CD4-positive, alpha-beta T cell treated with Interleukin-12 subunit alpha and Interleukin-12 subunit beta, for 1 hour (primary cell): ENCODE data around the gene AFAP1L1.

Source experiments
- DNase-seq: peaks from one replicate; pipeline ENCODE4 v3.0.0-alpha.2; 2020

Gene AFAP1L1

DNA sequence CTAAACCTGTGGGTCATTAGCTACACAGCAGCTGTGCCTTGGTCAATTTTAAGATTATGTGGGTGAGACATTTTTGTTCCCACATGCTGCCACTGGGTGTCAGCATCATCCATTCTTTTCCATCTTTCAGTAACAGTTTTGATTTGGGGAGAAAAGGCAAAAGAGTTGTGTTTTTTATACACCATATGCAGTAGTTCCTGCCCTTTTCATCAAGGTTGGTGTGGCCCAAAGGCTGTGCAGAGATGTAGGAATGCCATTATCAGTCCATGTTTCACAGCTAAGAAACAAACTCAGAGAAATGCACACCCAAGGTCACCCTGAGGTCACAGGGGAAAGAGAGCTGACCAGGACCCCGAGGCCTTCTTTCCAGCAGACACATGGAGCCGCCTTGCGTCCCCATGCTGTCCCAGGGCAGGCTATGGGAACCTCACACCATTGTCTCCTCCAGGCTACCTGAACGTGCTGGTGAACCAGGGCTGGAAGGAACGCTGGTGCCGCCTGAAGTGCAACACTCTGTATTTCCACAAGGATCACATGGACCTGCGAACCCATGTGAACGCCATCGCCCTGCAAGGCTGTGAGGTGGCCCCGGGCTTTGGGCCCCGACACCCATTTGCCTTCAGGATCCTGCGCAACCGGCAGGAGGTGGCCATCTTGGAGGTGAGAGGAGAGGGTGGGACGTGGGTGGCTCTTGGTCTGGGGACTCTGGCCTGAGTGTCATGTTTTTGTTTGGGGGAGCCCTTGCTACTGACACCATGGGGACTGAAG is 45.8 kb downstream of the AFAP1L1 start:
- DNase-seq = peak; percentile 62

DNA sequence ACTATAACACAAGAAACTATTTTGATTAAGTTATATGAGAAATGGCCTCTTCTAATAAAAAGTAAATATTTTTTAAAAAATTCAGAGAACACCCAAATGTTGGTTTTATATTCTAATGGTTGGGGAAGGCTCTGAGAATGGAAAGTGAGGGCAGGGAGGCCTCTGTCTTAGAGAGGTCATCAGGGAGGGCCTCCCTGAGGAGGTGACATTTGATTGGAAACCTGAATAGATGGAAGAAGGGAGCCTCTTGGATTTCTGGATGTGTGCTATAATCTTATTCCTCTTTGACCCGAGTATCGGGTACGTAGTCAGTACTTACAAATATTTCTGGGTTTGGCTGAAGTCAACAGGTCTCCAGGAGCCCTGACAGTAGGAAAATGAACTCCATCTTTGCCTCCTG is 47.5 kb downstream of the AFAP1L1 start:
- no peak for DNase-seq

DNA sequence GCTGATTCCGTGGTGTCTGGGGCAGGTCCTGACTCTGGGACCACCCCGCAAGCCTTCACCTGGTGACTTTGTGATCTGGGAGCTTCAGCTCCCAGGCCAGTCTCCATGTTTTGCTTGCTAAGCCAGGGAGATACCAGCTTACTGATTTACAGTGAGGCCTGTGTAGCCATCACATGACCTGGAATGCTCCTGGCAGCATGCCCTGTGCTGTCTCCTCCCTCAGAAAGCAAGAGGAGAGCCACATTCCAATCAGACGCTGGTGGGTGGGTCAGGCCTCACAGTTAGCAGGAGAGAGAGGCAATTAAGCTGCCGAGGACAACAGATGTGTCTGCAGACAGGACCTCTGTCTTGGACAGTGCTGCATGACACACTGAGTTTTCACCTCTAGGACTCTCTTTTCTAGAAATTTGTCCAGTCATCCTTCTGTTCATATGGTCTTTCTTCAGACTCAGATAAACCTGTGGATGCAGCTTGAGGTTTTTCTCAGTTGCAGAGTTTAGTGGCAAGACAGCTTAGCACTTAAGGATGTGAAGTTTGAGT is 49.2 kb downstream of the AFAP1L1 start:
- no peak for DNase-seq

DNA sequence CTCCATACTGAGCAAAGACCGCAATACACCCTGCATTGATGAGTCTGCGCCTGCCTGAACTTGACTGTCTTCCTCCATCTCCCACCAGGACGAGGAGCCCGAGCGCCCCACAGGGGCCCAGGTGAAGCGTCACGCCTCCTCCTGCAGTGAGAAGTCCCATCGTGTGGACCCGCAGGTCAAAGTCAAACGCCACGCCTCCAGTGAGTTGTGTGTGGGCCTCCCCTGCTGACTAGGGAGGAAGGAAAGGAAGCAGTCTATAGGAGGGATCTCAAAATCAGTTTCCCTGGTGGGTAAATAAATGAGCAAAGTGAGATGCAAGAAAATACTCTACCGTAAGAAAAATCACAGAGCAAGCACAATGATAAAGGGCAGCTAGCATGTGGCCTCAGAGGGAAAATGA is 50.9 kb downstream of the AFAP1L1 start:
- DNase-seq = no peak

DNA sequence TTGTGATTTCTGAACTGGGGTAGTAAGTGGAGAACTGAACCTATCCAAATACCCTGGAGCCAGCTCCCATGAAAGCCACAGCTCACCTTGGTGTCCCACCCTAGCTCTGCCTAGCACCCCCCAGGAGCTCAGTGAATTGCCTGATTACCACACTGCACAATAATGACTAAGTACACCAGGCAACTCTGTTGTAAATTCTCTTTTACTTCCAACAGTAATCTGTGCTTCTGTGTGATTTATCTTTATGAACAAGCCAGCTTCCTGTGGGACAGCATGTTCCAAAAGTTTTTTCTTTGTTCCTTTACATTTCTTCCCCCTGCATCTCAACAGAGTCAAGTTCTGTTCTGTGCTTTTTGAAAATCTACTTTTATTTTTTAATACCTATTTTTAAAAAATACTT is 51.6 kb downstream of the AFAP1L1 start:
- DNase-seq = no peak

DNA sequence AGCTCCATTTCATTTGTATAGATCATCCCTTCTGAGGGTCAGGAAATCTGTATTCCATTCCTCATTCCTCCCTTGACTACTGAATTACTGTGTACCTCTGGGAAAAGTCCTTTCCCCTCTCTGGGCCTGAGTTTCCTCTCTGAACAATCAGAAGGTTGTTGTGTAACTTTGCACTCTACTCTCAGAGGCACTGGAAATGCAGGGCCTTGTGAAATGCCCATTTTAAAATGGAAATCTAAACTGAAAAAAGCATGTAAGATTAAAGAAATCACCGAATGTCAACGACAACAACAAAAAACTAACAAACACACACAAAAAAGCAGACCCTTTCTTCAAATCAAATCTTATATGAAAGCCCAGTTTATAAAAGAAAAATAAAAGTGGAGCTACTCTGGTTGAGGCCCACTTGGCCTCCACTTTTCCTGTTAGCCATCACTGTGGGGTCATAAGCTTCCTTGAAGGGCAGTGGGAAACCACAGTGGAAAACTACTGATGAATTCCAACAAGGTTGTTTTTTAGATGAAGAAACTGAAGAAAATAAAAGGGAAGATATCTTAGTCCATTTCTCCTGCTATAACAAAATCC is 52.1 kb downstream of the AFAP1L1 start:
- no peak for DNase-seq

DNA sequence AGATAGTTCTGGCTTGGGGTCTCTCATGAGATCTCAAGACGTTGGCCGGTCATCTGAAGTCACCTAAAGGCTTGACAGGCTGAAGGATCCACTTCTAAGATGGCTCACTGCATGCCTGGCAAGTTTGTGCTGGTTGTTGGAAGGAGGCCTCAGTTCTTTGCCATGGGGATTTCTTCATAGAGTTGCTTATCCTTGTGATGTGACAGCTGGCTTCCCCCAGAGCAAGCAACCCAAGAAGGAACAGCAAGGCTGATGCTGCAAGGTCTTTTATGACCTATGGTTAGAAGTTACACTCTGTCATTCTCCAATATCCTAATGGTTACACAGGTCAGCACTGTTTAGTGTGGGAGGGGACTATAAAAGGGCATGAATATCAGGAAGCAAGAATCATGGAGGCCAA is 53.0 kb downstream of the AFAP1L1 start:
- no peak for DNase-seq

DNA sequence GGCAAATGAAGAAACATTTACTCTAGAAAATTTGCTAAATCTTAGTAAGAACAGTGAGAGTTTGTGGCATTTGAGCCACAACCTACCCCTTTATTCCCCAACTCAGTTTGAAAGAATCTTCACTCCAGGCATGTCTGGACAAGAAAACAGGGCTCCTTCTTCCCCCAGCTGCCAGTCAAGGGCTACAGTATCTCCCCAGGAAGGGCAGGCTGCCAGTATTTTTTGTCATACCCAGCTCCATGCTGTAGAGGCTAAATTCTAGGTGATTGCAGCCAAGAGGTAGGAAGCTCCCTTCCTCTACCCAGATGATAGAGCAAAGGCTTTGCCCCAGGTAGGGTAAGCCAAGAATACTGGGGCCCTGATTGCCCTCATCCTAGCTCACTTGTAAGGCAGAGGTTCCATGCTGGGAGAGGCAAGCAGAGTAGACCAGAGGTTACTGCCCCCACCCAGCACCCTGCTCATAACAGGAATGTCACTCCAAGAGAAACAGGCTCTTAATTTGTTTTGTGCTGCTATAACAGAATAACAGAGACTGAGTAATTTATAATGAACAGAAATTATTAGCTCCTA is 53.6 kb downstream of the AFAP1L1 start:
- DNase-seq = no peak

DNA sequence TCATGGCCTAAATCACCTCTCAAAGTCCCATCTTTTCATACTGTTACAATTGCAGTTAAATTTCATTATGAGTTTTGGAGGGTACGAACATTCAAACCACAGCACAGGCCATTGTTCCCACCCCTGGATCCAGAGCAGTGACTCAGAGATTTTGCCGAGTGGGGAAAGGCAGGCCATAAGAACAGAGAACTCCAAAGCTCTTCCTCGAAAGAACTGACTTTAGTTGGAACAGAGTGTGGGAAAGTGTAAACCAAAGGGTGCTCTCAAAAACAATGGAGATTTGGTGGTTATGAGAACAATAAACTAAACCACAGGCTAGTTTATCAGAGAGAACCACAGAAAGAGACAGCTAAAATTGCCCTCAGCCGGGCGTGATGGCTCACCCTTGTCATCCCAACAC is 54.2 kb downstream of the AFAP1L1 start:
- DNase-seq = no peak

DNA sequence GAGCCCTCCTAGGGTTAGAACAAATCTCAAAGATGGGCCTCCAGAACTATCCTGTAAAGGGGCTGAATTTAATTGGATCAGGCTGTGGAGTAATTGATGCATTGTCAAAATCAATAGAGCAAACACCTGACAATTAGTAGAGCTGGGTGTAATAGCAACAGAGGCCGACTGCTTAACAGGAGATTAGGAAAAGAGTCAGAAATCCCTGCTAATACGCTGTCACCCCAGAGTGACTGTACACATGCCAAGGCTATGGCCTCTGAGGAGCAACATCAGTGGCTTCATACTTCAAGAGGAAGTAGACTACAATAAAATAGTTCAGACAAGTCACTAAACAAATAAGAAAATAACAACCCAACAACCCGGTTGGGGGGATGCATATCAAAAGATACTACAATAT is 55.0 kb downstream of the AFAP1L1 start:
- no peak for DNase-seq

DNA sequence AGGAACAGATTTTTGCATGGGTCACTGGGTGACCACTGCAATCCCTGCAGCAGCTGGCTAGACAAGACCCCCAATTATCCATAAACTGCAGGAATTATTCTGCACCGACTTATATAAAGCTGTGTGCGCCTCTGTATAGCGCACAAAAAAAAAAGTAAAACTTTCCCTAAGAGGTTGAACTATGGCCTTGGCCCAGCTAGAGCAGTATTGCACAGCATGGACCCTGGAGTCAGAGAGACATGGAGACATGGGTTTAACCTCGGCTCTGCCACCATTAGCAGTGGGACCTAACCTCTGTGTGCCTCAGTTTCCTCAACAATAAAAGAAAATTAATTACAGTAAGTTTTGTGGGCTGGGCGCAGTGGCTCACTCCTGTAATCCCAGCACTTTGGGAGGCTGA is 56.5 kb downstream of the AFAP1L1 start:
- DNase-seq = no peak

DNA sequence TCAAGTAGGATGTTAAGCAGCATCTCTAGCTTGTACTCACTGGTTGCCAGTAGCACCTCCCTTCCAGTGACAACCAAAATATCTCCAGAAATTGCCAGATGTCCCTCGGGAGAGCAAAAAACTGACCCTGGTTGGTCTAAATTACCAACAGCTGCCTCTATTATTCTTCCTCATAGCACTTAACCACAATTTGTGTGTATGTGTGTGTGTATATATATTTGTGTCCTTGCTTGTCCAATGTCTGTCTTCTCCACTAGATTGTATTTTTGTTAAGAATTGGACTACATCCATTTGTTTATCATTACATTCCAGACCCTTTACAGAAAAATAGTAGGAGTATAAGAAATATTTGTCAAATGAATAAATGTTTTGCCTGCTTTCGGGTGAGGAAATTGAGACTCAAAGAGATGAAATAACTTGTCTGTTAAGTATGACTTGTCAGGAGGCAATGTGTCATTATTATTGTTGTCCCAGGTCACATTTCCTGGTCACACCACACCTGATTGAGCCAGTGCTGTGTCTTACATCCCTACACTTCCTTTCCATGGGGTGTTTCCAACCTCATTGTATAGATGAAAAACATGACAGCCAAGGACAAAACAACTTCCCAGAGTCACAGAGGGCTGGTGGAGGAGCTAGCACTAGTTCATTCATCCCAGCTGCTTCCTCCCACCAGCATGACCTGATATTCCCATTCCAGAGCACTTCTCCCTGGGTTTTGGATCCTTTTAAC is 62.2 kb downstream of the AFAP1L1 start:
- no peak for DNase-seq

DNA sequence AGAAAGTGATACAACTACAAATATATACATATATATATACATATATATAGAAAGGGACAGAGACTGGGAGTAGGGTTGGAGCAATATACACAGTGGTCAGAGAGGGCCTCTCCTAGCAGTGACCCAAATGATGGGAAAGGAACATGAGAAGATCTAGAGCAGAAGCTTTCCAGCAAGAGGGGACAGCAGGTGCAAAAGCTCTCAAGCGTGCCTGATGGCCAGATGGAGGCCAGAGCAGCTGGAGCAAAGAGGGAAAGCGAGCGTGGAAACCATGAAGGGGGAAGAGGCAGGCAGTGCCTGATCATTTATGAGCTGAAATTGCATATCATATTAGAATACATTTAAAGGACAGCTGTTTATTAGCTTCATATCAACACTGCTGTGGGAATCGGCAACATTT is 66.1 kb downstream of the AFAP1L1 start:
- DNase-seq = no peak

DNA sequence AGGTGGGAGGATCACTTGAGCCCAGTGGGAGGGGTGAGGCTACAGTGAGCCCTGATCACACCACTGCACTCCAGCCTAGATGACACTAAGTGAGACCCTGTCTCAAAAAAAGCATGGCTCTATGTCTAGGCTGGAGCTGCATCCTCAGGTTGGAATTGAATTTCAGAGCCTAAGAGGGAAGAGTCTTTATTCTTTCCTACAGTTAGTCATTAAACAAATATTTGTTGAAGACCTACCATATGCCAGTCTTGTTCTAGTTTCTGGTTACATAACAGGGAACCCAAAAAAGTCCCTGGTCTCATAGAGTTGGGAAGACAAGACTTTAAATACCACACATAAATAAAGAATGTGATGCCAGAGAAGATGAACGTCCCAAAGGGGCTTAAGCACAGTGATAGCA is 66.7 kb downstream of the AFAP1L1 start:
- DNase-seq = no peak

DNA sequence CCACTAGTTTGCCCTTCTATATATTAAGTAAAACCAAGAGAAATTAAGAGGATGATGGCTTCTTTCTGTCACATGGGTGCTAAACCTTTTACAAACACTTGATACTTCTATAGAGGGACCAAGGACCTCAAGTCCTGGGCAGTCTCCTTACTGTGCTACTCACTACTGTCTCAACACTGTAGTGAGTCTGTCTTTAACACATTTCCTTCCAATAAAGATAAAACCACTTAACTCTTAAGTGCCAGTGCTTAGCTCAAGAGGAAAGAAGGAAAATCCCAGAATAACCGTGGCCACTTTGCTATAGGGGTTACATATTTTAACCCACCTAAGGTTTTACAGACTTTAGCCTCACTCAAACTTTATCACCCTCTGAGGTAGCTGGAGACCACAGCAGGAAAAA is 69.3 kb downstream of the AFAP1L1 start:
- no peak for DNase-seq

DNA sequence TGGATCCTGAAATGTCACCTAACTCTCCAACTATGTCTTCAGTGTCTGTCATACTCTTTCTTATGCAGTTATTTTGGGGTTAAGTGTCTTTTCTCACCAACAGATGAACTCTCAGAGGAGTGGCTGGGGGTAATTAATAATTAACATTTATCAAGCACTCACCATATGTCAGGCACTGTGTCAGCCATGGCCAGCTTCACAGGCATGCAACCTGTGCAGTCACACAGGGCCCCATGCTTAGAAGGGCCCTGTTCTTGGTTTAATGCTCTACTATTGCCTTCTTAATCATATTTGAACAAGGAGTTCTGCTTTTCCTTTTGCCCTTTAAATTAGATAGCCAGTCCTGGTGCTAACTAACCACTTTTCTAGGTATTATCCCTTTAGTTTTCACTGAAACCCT is 70.2 kb downstream of the AFAP1L1 start:
- DNase-seq = no peak

DNA sequence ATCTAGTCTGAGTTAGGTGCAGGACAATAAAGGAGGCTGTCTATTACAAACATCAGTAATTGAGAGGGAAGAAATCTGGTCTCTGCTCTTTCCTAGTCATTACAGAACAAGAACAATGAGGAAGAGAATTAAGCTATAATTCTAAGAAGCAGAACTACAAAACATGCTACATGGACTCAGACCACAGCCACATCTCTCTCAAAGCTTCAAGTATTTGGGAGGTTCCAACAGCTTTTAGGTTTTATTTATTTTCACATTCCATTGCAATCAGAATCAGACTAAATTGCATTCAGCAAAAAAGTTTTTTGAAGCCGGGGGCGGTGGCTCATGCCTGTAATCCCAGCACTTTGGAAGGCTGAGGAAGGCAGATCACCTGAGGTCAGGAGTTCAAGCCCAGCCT is 72.5 kb downstream of the AFAP1L1 start:
- DNase-seq = no peak

DNA sequence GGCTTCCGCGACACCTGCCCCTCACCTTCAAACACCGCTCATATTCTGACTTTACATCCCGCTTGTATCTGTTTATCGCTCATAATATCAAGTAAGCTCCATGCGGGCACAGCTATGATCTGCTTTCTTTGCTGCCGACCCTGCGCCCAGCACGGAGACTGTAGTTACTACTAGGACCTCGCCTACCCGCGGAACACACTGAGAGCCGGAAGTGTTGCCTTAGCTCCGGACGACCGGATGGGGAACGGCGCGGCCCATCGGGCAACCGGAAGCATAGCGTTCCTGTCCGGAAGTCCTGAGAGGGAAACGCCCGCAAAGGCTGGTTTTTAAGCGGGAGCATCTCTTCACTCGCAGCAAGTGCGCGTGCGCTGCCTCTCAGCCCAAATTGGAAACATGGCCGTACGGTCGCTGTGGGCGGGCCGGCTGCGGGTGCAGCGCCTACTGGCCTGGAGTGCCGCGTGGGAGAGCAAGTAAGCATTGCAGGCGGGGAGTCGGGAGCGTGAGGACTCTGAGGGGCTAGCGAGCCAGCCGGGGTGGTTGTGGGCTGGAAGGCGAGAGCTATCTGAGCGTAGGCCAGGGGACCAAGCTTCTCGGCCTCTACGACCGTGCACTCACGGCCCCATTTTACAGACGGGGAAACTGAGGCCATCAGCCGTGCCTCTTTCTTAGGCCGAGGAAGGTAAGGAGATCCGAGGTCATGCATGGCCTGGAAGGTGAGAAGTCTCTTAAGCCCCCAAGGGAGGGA is 73.7 kb downstream of the AFAP1L1 start, which contains the start of gene GRPEL2:
TSS of gene GRPEL2 (plus strand) at position 353 of the 745 bp plus-strand sequence. CDS start at position 394, 41 bp downstream.
- peak; percentile 91 for DNase-seq

DNA sequence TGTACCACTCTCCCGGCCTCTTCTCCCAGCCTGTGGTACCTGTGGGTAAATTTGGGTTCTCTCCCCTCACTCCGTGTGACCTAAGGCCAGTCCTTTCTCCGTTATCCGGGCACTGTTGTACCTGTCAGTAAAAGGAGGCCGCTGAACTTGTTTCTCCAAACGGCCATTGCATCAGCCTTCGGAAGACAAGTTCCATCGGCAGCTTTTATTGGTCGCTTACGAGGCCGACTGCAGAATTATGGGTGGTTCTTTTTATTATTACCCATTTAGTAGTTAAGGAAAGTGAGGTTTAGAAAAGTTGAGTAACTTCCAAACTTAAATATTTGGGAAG is 74.2 kb downstream of the AFAP1L1 start:
- DNase-seq = peak; percentile 30

DNA sequence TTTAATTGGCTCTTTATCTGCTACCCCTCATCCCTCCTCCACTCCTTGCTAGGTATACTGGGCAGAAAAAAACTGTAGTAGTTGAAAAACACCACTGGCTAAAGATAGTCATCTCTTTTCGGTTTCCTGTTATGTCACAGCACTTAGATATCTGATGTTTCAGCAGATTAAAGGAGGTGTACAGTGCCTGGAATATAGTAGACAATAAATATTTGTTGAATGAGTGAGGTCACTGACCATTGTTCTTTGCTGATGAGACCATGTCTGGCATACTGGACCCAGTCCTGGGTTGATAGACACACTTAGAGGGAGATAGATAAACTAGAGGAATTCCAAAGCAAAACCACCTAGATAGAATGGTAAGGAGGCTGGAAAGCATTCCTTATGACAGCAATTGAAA is 76.9 kb downstream of the AFAP1L1 start:
- peak; percentile 79 for DNase-seq

DNA sequence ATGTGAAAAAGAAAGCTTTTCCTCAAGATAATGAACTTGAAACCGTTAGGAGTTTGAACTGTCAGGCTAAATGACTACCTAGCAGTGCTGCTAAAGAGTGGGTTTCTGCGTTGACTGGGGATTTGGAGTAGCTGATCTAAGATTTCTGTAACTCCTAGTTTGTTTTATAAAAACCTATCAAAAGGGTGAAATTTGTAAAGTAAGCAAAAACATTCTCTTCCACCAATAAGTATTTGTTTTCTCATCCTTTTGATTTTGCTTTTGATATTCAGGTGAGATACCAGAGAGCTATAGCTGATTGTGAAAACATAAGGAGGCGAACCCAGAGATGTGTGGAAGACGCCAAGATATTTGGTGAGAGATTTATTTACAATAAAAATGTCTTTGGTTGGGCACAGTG is 77.7 kb downstream of the AFAP1L1 start:
- DNase-seq = no peak

DNA sequence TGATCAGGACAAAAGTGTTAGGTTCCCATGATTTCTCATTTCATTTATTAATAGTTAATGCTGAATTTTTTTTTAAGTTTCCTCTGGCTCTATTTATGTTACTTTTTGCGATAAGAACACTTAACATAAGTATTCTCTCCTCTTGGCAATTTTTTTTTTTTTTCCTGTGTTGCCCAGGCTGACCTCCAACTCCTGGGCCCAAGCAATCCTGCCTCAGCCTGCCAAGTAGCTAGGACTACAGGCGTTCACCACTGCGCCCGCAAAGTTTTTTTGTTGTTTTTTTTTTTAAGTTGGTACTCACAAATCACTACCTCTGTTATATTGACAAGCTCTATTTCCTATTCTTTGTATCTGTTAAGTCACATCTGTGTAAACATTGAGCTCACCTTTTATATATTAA is 80.5 kb downstream of the AFAP1L1 start:
- no peak for DNase-seq

DNA sequence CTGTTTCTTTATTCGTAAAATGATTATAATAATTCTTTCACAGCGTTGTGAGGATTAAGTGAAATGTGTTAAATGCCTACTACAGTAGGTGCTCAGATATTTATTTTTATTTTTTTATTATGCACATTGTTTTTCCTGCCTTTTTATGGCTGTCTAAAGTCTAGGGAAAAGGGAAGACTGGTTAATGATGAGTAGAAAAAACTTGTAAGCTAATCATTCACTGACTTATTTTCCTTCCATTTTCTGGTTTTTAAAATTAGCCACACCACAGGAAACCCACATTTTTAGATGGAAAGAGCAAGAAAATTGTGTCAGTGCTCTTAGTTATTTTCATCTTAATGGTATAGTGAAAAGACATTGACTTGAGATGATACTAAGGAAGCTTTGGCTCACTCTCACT is 82.3 kb downstream of the AFAP1L1 start:
- DNase-seq = no peak
